NK-92 (cell line): ENCODE measurements around the gene ZNF773.
"Not testable (repeated sequence)": the region's sequence is repeated elsewhere in the genome, so short reads cannot be mapped to it uniquely, and the experiment has no call there.

Source experiments
- DNase-seq: peaks from one replicate; lab custom pipeline; 2025; ENCODE audit not compliant: unreplicated experiment; lab: John Stamatoyannopoulos, UW

Gene ZNF773

DNA sequence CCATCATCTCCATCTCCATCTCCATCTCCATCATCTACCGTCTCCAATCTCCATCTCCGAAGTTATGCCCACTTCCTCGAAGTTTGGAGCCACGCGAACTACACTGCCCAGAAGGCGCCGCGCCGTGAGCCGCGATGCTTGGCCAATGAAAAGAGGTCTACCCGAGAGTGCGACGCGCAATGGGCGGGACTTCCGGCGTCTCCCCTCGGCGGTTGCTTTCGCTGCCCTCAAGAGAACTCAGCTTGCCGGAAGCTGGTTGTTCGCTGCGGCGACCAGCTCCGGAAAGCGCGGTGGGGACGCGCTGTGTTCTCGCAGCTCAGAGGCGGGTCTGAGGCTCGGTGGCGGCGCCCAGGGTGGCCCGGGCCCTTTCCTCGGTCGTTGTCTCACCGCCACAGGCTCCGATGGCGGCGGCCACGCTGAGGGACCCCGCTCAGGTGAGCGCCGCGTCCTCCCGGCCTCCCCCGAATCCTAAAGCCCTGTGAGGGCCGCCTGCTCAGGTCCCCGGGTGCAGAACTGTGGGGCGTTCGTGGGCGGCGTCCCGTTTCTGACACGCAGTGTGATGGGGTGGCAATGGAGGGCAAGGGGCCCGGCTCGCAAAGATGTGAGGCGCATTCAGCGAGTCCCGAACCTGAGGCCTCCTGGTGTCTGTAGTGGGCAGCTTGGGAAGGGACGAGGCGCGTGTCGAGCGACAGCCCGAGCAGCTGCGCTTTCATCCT, at the start of gene ZNF773:
Gene ZNF773 (plus strand): TSS at position 259 of the 716 bp plus-strand sequence. CDS start 143 bp downstream, at position 402.
- DNase-seq: peak; percentile 45

DNA sequence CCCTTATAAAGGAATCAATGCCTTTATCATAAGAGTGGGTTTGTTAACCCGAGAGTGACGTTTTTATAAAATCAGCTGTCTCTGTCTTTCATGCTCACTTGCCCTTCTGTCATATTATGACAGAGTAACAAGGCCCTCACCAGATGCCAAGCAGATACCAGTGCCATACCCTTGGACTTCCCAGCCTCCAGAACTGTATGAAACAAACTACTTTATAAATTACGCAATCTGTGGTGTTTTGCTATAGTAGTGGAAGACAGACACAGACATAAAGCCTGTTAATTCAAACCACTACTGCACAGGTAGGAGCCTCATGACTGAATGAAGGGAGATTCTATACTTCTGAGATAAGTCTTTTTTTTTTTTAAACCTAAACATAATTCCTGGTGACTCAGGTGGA, 47.4 kb upstream of the ZNF773 start:
- DNase-seq: no peak

- no peak for DNase-seq
These were observed 33.9 kb upstream of the ZNF773 start for GRCh38 chr19:57465680-57466381.

GRCh38 chr19:57466489-57466888, 33.2 kb upstream of the ZNF773 start:
- no peak for DNase-seq

DNA sequence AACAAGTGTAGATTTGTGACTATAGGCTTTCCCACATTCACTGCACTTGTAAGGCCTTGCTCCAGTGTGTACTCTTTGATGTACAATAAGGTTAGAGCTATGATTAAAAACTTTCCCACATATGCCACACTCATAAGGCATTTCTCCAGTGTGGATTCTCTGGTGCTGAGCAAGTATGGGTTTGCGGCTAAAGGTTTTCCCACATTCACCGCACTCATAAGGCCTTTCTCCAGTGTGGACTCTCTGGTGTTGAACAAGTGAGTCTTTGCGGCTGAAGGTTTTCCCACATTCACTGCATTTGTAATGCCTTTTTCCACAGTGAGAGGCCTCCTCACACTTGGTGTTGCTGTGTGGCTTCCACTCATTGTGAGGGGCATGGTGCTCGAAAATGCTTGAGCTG, 26.1 kb upstream of the ZNF773 start:
- DNase-seq: no peak

GRCh38 chr19:57477191-57478008, 22.3 kb upstream of the ZNF773 start, which contains the start of gene ZNF772:
Gene ZNF772 (minus strand): TSS chr19:57477566. CDS start chr19:57477309, 257 bp downstream.
- DNase-seq: peak; percentile 62

GRCh38 chr19:57487477-57488298, 12.1 kb upstream of the ZNF773 start, which contains the start of gene ZNF419:
Gene ZNF419 (plus strand): TSS chr19:57487750. CDS start chr19:57487951, 201 bp downstream.
- DNase-seq: peak; percentile 23

- DNase-seq: not testable (repeated sequence)
These were observed 11.5 kb upstream of the ZNF773 start for GRCh38 chr19:57488299-57488644.

DNA sequence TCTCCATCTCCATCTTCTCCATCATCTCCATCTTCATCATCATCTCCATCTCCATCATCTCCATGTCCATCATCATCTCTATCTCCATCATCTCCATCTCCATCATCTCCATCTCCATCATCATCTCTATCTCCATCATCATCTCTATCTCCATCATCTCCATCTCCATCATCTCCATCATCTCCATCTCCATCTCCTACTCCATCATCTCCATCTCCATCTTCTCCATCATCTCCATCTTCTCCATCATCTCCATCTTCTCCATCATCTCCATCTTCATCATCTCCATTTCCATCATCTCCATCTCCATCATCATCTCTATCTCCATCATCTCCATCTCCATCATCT, 432 bp upstream of the ZNF773 start:
- DNase-seq: not testable (repeated sequence)

- not testable (repeated sequence) for DNase-seq
These were observed 662 bp downstream of the ZNF773 start for GRCh38 chr19:57500400-57500799.

DNA sequence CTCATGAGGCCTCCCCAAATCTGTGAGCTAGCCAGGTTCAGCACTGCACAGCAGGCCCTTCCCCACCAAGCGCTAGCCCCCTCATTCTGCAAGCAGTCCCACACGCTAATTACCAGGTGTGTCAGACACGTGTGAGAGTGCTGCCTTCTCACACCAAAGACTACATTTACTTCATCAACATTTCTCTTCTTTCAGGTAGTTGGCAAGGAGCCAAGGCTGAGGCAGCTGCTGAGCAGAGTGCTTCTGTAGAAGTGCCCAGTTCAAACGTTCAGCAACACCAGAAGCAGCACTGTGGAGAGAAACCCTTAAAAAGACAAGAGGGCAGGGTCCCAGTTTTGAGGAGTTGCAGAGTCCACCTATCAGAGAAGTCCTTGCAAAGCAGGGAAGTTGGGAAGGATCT, 6.4 kb downstream of the ZNF773 start:
- DNase-seq: no peak

DNA sequence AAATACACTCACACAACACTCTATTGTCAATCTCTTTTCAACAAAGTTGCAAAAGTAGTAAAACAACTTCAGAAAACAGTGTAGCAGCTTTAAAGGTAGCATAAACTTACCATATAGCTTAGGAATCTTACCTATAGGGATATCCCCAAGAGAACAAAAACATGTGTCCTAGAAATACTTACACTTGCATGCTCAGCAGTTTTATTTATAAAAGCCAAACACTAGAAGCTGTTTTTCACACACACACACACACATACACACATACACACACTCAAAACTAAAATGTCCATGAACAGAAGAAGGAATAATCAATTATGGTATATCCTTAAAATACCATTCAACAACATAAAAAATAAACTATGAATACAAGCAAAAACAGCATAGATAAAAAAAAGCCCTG, 11.7 kb downstream of the ZNF773 start:
- DNase-seq: no peak

DNA sequence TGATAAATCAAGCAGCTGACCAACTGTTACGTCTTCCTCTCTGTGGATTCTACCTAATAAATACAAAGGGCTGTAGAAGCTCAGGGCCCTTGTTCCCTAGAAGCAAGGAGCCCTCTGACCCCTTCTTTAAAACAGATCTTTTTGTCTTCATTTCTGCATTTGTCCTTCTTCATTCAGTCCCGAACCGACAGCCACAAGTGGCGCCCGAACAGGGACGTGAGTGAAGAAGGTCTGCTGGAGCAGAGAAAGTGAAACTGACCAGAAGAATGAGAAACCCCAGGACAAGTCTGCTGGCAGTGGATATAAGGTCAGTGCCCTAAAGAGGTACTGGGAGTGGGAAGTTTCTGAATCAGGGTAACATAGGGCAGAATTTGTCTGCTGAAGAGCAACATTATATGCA, 13.1 kb downstream of the ZNF773 start:
- no peak for DNase-seq

GRCh38 chr19:57515255-57515654, 15.5 kb downstream of the ZNF773 start:
- no peak for DNase-seq

- DNase-seq: not testable (repeated sequence)
These were observed 18.3 kb downstream of the ZNF773 start for GRCh38 chr19:57518021-57518420.

DNA sequence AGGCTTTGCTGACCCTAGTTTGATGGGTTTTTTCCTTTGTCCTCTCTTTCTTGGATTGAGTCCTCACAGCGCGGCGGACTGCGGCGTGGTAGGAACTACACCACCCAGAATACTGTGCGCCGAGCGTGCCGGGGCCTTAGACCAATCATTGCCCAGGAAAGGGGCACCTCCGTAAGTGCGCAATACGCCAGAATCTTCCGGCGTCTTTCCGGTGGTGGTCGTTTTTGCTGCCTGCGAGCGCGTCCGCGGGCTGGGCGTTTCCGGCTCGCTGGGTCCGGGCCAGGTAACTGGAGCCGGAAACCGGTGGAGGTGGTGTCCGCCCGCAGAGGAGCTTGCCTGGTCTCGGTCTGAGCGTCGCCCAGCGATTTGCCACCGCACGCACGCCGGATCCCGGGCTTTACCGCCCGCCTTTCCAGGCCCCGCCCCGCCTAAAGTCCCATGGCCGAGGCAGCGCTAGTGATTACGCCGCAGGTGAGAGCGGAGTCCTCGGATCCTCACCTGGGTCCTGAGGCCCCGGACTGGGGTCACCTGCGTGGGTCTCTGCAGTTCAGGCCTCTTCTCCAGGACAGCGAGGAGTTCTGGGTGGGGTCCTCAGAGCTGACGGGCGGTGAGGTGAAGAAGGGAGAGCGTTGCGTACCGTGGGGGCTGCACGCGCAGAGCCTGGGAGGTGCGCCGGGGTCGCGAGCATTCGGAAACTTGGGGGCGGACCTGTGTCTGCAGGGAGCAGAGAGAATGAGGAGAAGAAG, 27.6 kb downstream of the ZNF773 start, which contains the start of gene ZNF549:
Gene ZNF549 (plus strand): TSS at position 221 of the 746 bp plus-strand sequence. CDS start 218 bp downstream, at position 439.
- no peak for DNase-seq

DNA sequence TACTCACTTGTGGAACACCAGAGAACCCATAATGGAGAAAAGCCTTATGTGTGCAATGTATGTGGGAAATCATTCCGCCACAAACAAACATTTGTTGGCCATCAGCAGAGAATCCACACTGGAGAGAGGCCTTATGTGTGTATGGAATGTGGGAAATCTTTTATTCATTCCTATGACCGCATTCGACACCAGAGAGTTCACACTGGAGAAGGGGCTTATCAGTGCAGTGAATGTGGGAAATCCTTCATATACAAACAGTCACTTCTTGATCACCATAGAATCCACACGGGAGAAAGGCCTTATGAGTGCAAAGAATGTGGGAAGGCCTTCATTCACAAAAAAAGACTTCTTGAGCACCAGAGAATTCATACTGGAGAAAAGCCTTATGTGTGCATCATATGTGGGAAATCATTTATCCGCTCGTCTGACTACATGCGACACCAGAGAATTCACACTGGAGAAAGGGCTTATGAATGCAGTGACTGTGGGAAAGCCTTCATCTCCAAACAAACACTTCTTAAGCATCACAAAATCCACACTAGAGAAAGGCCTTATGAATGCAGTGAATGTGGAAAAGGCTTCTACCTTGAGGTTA, 38.3 kb downstream of the ZNF773 start:
- DNase-seq: no peak

DNA sequence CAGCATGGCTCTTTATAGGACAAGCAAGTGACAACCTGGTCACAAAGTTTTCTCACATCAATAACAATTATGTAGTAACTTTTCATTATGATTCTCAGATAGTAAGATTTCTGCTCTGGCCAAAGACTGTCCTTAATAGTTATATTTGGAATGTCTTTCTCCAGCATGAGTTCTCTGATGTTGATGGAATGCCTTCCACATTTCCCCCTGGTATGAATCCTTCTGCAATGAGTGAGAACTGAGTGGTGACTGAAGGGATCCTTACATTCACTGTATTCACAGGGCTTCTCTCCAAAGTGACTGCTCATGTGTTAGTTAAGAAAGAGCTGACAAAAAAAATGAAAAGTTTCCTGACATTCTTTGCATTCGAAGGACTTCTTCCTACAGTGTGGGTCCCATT, 46.8 kb downstream of the ZNF773 start:
- no peak for DNase-seq

DNA sequence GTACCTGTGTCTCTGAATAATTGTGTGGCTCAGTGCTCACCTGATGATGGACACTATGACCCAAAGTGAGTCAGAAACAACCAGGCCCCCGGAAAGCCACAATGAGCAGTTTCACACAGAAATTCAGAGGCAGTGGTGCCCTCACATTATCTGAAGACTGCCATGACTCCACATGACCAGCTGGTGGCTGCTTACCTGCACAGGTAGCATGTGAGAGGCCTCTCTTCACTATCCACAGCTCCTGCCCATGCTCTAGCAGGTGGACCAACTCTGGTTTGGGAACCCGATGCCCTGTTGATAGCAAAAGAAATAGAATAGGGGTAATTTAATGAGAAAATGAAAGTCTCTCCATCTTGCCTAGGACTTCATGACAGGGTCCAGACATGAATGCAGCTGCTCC, 52.7 kb downstream of the ZNF773 start:
- no peak for DNase-seq

- no peak for DNase-seq
These were observed 57.9 kb downstream of the ZNF773 start for GRCh38 chr19:57557659-57558058.
